ENCODE data around the gene CTNS.
A peak's percentile ranks its signal among the peaks of the same experiment; 100 is the strongest.

CTNS gene

DNA sequence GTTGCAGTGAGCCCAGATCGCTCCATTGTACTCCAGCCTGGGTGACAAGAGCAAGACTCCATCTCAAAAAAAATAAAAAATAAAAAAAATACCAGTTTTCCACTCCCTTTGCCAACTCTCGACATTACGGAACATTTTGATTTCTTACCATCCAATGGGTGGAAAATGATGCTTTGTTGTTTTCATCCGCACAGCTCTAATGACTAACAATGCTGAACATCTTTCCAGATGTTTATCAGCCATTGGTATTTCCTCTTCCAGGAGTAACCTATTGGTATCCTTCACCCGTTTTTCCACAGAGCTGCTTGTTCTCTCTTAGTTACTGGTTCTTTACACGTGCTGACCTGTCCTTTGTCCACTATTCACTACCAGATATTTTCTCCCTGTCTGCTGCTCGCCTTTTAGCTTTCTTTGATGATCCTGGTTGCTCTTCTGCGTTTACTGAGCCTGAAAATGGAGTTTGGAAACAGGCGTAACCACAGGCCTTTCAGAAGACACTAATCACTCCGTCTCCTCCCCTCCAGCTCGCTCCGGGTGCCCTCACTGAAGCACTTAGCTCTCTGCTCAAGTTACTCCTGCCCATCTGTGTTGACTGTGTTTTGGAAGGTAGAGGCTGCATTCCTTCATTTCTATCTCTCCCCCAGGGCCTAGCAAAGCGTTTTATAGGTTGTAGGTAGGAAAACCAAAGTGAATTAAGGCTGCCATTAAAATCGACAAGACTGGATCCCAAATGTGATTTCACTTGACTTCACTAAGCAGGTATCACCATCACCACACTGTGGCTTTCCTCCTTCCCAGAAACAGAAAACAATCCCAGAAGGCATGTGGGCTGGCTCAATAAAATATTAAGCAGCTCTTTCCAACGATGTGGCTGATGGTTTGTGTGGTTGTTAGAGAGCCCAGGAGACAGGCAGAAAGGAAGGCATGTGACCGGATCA is 9.5 kb upstream of the CTNS start:
- no peak for DNase-seq (ENCODE audit: low read depth)

GRCh38 chr17:3627769-3628167 is 8.8 kb upstream of the CTNS start:
- DNase-seq (ENCODE audit: low read depth): no peak

DNA sequence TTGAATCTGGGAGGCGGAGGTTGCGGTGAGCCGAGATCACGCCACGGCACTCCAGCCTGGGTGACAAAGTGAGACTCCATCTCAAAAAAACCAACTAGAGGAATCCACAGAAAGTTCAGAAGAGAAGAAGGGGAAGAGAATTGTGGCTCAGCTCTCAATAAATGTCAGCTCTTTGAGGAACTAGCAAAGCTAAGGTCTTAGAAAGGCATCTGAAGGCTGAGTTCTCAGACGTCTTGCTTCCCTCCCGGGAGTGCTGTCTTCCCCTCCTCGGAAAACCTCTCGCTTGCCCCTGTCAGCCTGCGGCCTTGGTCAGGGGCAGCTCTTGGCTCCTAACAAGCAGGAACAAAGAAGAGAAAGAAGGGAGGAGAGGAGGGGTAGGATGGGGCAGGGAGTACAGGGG is 5.8 kb upstream of the CTNS start:
- DNase-seq (ENCODE audit: low read depth): no peak

DNA sequence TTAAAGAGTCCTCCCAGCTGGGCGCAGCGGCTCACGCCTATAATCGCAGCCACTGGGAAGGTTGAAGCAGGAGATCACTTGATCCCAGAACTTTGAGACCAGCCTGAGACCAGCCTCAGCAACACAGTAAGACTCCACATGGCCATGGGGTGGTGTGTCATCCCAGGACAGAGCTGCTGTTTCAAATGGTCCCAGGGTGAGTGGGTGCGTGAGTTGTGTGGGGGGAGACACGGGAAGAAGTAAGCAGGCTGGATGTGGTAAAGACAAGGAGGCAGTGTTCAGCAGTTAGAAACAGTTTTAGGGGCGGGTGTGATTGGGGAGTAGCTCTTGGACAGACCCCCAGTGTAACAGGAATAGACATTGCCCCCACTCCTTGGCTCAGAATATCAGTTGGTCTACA is 4.3 kb upstream of the CTNS start:
- no peak for DNase-seq (ENCODE audit: low read depth)

- DNase-seq (ENCODE audit: low read depth): no peak
Observed at GRCh38 chr17:3635474-3636153, 946 bp upstream of the CTNS start.

- DNase-seq (ENCODE audit: low read depth): no peak
Observed at GRCh38 chr17:3636908-3637373, 381 bp downstream of the CTNS start.

- DNase-seq (ENCODE audit: low read depth): no peak
Observed at GRCh38 chr17:3639981-3640596, 3.5 kb downstream of the CTNS start.

DNA sequence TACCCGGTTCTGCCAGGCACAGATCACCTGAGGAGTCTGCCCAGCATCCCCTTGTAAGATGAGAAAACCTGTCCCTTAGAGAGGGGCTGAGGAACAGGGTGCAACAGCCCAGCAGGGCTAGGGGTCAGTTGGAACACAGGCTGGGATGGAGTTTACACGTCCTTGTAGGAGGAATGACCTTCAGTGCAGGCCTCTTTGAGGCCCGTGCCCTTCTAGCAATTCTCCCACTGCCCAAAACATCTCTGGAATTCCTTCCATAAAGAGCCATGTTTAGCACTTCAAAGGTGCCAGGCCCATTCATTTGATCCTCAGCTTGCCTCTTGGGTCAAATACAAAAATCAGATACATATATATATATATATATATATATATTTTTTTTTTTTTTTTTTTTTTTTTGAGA is 4.5 kb downstream of the CTNS start:
- no peak for DNase-seq (ENCODE audit: low read depth)

DNA sequence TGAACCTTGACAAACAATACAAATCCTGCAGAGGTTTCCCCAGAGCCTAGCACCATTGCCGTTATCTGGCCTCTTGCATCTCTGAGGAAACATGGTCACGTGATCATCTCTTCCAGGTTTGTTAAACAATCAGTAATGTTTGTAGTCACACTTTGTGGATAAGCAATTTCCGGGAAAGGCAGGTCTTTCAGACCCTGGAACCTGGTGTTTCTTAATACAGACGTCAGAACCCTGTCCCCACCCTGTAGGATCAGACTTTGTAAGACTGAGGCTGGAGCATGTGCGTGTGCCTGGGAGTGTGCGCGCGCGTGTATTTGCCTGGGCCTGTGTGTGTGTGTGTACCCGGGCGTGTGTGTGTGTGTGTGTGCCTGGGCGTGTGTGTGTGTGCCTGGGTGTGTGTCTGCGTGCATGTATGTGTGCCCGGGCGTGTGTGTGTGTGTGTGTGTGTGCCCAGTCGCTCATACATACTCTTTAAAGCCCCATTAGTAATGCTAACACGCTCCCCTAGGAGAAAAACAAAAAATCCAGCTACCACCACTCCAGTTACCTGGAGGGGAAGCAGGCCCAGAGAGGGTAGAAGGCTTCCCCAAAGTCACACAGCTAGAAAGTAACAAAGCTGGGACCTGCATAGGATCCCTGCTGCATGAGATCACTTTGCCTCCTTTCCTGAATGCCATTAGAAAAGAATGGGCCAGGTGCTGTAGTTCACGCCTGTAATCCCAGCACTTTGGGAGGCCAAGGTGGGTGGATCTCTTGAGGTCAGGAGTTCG is 5.3 kb downstream of the CTNS start:
- DNase-seq (ENCODE audit: low read depth): no peak

DNA sequence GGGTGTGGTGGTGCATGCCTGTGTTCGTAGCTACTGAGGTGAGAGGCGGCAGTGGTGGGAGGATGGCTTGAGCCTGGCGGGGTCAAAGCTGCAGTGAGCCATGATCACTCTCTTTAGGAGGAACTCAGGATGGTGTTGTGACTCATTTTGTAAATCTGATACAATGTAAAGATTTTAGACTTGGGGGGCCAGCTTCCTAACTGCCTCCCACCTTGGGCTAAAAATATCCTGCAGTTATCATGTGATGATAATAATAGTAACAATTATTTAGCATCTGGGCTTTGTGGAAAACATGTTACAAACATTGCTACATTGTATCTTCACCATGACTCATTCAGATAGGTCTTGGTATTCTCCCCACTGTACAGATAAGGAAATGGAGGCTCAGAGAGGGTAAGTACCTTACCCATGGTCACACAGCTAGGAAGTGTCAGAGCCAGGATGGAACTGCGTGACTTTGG is 7.4 kb downstream of the CTNS start:
- DNase-seq (ENCODE audit: low read depth): no peak

- DNase-seq (ENCODE audit: low read depth): no peak
Observed at GRCh38 chr17:3645310-3645709, 8.8 kb downstream of the CTNS start.

DNA sequence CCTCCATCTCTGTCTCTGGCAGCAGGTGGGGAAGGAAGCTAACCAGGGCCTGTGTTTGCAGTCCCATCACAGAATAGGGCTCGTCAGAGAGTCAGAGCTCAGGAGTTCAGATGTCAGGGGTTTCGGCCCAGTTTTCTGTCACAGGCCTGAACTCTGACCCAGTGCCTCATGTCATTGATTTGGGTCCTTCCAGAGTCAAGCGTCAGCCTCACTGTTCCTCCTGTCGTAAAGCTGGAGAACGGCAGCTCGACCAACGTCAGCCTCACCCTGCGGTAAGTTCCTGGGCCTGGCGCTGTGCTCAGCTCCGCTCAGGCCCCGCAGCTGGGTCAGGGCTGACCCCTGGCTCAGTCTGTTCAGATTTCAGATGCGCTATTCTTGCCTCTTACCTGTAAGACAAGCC is 10.7 kb downstream of the CTNS start:
- DNase-seq (ENCODE audit: low read depth): no peak

DNA sequence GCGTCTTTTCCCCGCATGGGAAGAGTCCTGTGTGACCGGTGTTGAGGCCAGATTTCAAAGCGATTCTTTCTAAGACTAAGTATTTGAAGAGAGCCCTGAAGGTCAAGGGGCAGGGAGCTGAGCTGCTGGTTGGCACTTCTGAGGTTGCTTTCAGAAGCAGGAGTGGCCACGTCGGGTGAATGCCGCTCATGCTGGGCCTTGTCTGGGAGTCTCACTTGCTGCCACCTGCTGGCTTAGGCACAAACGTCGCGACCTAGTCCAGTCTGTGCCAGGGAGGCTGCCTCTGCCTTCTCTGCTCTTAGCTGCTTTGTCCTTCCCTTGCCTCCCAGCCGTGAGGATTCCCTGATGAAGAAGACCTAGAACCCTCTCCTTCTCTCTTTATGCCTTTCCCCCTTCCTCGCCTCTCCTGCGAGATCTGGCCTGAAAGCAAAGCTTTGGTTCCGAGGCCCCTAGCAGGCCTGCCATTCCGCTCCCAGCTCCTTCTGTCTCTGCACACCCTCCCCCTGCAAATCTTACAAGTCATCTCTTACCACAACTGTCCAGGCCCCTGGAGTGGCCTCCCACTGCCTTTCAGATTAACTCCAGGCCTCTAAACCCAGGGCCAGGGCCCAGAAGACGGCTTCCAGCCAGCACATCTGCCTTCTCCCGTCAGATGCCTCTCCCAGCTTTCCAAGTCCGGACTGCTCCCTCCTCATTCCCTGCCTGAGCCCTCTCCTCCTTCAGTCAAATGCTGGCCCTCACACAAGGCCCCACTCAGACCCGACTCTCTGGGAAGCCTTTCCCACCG is 11.4 kb downstream of the CTNS start:
- DNase-seq (ENCODE audit: low read depth): peak; percentile 35

GRCh38 chr17:3655766-3656165 is 19.2 kb downstream of the CTNS start:
- DNase-seq (ENCODE audit: low read depth): no peak

DNA sequence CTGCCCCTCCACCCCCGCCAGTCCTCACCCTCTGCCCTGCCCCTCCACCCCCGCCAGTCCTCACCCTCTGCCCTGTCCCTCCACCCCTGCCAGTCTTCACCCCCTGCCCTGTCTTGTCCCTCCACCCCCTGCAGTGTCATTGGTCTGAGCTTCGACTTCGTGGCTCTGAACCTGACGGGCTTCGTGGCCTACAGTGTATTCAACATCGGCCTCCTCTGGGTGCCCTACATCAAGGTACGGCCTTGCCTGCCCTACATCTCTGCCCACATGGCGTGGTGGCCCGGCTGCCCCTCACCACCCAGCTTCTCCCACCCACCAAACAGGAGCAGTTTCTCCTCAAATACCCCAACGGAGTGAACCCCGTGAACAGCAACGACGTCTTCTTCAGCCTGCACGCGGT is 19.8 kb downstream of the CTNS start:
- no peak for DNase-seq (ENCODE audit: low read depth)

DNA sequence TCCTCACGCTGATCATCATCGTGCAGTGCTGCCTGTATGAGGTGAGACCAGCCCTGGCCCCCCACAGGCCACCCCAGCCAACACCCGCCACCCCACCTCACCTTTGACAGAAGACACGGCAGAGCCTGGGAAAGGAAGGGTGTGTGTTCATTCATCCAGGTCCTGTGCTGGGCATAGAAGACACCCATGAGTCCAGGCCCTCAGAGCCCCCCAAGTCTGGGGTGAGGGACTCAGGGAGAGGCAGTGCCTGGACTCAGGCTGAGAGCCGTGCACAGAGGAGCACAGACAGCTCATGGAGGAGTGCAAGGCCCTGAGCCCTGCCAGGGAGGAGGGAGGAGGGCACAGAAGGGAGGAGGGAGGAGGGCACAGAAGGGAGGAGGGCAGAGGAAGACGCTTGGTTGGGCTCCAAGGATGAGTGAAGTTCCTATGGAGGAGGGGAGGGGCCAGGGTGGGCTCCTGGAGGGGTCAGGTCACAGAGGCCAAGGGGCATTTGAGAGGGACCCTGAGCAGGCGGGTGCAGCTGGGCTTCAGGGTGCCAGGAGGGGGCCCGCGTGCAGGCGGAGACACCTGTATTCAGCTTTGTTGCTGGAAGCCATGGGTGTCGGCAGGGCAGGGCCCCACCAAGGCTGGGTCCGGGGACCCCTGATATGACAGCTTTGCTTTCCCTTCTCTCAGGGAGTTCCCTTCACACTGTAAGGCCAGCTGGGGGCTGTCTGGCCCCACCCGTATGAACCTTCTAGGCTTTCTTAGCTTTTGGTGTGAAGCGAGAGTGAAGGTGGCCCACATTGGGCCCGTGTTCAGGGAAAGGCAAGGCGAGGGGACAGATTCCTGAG is 20.4 kb downstream of the CTNS start:
- no peak for DNase-seq (ENCODE audit: low read depth)

DNA sequence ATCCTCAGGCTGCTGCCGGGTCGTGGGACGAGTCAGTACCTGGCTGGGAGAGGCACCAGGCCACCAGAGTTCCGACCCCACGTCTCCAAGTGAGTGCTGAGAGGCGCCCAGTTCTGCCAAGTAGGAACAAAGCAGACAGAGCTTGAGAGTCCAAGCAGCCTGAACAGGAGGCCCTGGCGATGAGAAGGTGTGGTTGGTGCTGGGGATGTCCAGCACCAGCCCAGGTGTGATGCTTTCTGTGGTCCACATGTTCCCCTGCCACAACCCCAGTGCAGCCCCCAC is 21.0 kb downstream of the CTNS start:
- DNase-seq (ENCODE audit: low read depth): no peak

GRCh38 chr17:3657874-3658783 is 21.6 kb downstream of the CTNS start:
- DNase-seq (ENCODE audit: low read depth): no peak

GRCh38 chr17:3658784-3659449 is 22.4 kb downstream of the CTNS start:
- DNase-seq (ENCODE audit: low read depth): no peak

Measured in activated T-cell treated with anti-CD3 and anti-CD28 coated beads for 24 hours (primary cell).